K562 (cell line): Measurements from ENCODE around the gene SHANK1. TPM values are rescaled to one million over a fixed set of nuclear protein-coding genes. Genes with fewer than 3 reads are reported as not detected.
A peak's percentile ranks its signal among the peaks of the same experiment; 100 is the strongest.

Experiments
- KAT8 ChIP-seq: fragments of 450-650 bp; IDR thresholded peaks from 2 replicates; pipeline ENCODE4 v1.6.1; 2016; ENCODE audit warnings: low read depth, mild to moderate bottlenecking
- KLF10 ChIP-seq: fragments of 250-450 bp; sonication (Bioruptor Pico); IDR thresholded peaks from 2 replicates; pipeline ENCODE4 v1.6.1; 2021; ENCODE audit warnings: matching md5 sums
- MNT ChIP-seq, 2 experiments: fragments of 450-650 bp; conservative IDR thresholded peaks; 2 replicates each; pipeline ENCODE4 v1.6.1; 2017; ENCODE audit warnings: mild to moderate bottlenecking in 2 of 2, moderate library complexity in 2 of 2
- NONO ChIP-seq, 2 experiments: fragments of 200-400 bp in 1 of 2; fragments of 450-650 bp in 1 of 2; formaldehyde crosslinking in 1 of 2; IDR thresholded peaks; 2 replicates each; pipeline ENCODE4 v1.6.1; 2017; ENCODE audit warnings: low read depth in 2 of 2, mild to moderate bottlenecking in 2 of 2, moderate library complexity in 2 of 2, low read length in 1 of 2
- PHTF2 ChIP-seq: fragments of 250-450 bp; sonication (Bioruptor Pico); IDR thresholded peaks from 2 replicates; pipeline ENCODE4 v1.5.0; 2021; ENCODE audit warnings: mild to moderate bottlenecking
- RNF219 ChIP-seq: fragments of 250-450 bp; sonication (Bioruptor Pico); IDR thresholded peaks from 2 replicates; pipeline ENCODE4 v1.5.0; 2022; ENCODE audit warnings: mild to moderate bottlenecking
- SPI1 ChIP-seq: IDR thresholded peaks from 2 replicates; pipeline ENCODE4 v1.6.1; 2011; ENCODE audit warnings: low read depth, low read length, control low read depth, borderline replicate concordance
- ZBTB40 ChIP-seq, 2 experiments: fragments of 450-650 bp in 1 of 2; sonication (generic) in 1 of 2; formaldehyde crosslinking in 1 of 2; IDR thresholded peaks; 2 replicates each; pipeline versions ENCODE4 v1.7.1 to v1.9.0; 2016 to 2022; ENCODE audit warnings: inconsistent platforms in 1 of 2, mild to moderate bottlenecking in 1 of 2, missing genetic modification reagents in 1 of 2
- ZBTB5 ChIP-seq: fragments of 450-650 bp; IDR thresholded peaks from 2 replicates; pipeline ENCODE4 v1.6.1; 2017; ENCODE audit warnings: antibody characterized with exemption
- ZNF75A ChIP-seq: fragments of 450-650 bp; formaldehyde crosslinking; IDR thresholded peaks from 2 replicates; pipeline ENCODE4 v1.4.0; 2020; ENCODE audit warnings: mild to moderate bottlenecking
- polyA plus RNA-seq, 8 experiments: library from polyadenylated mRNA; depleted of rRNA in 4 of 8; stranded (reverse) in 5 of 8; unstranded in 3 of 8; fragments of >200 nt; fragmentation: Nextera tagmentation in 2 of 8; fragmentation: Illumina TruSeq in 1 of 8; extraction: Ambion mirVana in 2 of 8; extraction: Trizol in 1 of 8; gene quantifications; 2 replicates each; pipeline versions ENCODE4 v1.2.1 to v1.2.3, GENCODE V29; 2011 to 2014; ENCODE audit warnings: inconsistent platforms in 1 of 8, missing spikeins in 1 of 8
- total RNA-seq, 7 experiments: library from RNA; depleted of rRNA in 6 of 7; stranded (reverse); fragments of >200 nt in 6 of 7; fragmentation: Illumina TruSeq in 2 of 7; extraction: Trizol in 2 of 7; gene quantifications; 2 replicates each; pipeline versions ENCODE4 v1.2.1 to v1.2.3, GENCODE V29; 2011 to 2021; ENCODE audit warnings: low replicate concordance in 1 of 7

SHANK1 gene
- total and polyA plus RNA-seq, 9 of the 15 experiments (the other 6 are each of a cell fraction or from before 2014, with no cell fraction given): 0.33 to 1.3 (median 0.55) TPM; not detected in 2

GRCh38 chr19:50639121-50640112, 80.2 kb downstream of the SHANK1 start, which contains the start of gene SYT3 (continued):
- TF ChIP-seq ZBTB40 (IDR thresholded peaks at IDR 0.05) (peak; percentile 55), ZBTB40 (CRISPR knock-in tag; IDR thresholded peaks at IDR 0.05) (no peak), KLF10 (no peak), RNF219 (no peak), NONO (IDR thresholded peaks at IDR 0.05; ENCODE audit: low read depth in 2 of 2, low read length in 1 of 2) (no peak), SPI1 (no peak), ZBTB5 (no peak), KAT8 (no peak), ZNF75A (CRISPR knock-in tag) (no peak), PHTF2 (no peak), MNT (conservative IDR thresholded peaks at IDR 0.05) (peak in 1 of 2 experiments; percentile 37; a peak in 2 of 4 replicates)
